BLaER1 (cell line): ENCODE measurements around the gene MRPS10.

Experiments used
- H3K27ac ChIP-seq: shearing (Covaris generic); formaldehyde crosslinking; 2 replicates; pipeline ENCODE4 v1.8.1; 2022
- H3K27me3 ChIP-seq: shearing (Covaris generic); formaldehyde crosslinking; 2 replicates; pipeline ENCODE4 v1.8.1; 2022
- H3K36me3 ChIP-seq: shearing (Covaris generic); formaldehyde crosslinking; 2 replicates; pipeline ENCODE4 v1.8.1; 2022
- H3K4me1 ChIP-seq: shearing (Covaris generic); formaldehyde crosslinking; 2 replicates; pipeline ENCODE4 v1.8.1; 2022
- H3K4me2 ChIP-seq: shearing (Covaris generic); formaldehyde crosslinking; 2 replicates; pipeline ENCODE4 v1.8.1; 2022
- H3K4me3 ChIP-seq: shearing (Covaris generic); formaldehyde crosslinking; 2 replicates; pipeline ENCODE4 v1.8.1; 2022
- H3K9ac ChIP-seq: shearing (Covaris generic); formaldehyde crosslinking; 2 replicates; pipeline ENCODE4 v1.8.1; 2022
- H3K9me3 ChIP-seq: shearing (Covaris generic); formaldehyde crosslinking; 2 replicates; pipeline ENCODE4 v1.8.1; 2022
- H4K20me1 ChIP-seq: shearing (Covaris generic); formaldehyde crosslinking; 2 replicates; pipeline ENCODE4 v1.8.1; 2022
- Cebpa-rat ChIP-seq: shearing (Covaris generic); IDR thresholded peaks from 2 replicates; pipeline ENCODE4 v1.8.1; 2022

The MRPS10 gene

DNA sequence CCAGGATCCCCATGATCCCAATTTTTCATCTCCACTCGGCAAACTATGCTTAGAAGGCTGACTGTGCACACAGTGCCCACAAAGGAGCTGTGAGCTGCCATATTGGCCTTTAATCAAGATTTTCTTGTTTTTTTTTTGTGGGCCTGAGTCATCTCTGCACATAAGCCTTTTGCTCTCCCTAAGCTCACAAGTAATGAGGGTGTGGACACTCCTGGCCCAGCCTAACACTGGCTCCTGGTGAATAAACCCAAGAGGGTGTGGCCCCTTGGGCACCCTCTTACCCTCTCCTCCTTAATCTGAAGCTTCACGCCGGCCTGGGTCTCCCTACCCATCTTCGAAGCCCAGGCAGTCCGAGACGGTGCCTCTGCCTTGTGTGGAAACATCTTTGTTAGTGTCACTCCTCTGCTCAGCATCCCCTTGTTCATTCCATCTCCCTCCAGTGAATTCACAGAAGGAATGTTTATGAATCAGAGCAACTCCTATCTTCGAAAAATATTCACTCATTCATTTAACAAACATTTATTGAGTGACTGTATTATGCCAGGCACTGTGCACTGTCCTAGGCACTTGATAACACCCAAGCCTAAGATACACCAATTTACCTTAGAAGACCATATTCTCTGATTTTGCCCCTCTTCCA lies 22.2 kb upstream of the MRPS10 start:
- H3K9ac ChIP-seq: no peak overlapping the region
- no peak overlapping the region for H3K4me2 ChIP-seq
- H3K27ac ChIP-seq: no peak overlapping the region
- H3K4me1 ChIP-seq: no peaks in the 10 kb centered on the region
- no peaks in the 10 kb centered on the region for H3K27me3 ChIP-seq
- H3K4me3 ChIP-seq: no peak overlapping the region
- H4K20me1 ChIP-seq: no peaks in the 10 kb centered on the region
- TF ChIP-seq Cebpa-rat: no peak
- no peaks in the 10 kb centered on the region for H3K9me3 ChIP-seq
- H3K36me3 ChIP-seq: peaks cover 87% of the 10 kb centered on the region

DNA sequence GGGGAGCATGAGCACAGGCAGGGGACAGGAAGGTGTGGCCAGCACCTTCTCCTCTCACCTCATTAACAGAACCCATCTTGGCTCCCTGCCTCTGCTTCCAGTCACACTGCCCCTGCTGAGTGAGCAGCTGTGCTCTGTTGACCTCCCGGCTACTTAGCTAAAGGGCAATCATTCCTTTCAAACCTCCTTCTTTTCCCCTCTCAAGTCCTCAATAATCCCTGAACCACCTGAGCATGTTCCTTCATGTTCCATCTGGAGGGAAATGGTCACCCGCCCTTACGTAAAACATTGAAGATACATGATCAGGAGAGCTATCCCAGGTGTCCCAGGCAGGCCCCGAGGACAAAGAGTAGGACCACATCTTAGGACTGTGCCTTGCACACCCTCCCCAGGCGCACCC lies 21.7 kb upstream of the MRPS10 start:
- Histone ChIP-seq H4K20me1 (no peaks in the 10 kb centered on the region), H3K27ac (no peak overlapping the region), H3K4me3 (no peak overlapping the region), H3K4me1 (no peaks in the 10 kb centered on the region), H3K9me3 (no peaks in the 10 kb centered on the region), H3K36me3 (peaks cover 84% of the 10 kb centered on the region), H3K27me3 (no peaks in the 10 kb centered on the region), H3K9ac (no peak overlapping the region), H3K4me2 (no peak overlapping the region)
- TF ChIP-seq Cebpa-rat: no peak

DNA sequence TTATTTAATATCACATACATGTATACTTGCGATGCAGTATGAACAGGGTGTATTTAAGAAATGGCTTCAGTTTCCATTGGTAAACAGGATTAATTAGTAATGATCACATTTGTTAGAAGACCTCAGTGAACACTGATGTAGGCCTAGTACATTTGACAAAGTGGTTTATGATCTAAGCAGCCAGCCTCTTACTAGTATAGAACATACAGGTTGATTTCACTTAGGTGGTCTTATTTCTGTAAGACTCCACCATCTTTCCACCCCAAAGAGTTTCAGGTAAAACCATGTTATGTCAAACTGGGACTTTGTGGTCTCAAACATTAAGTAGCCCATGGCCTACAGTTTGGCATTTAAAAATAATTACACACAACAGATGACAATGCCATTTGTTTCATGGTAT lies 20.2 kb upstream of the MRPS10 start:
- TF ChIP-seq Cebpa-rat: no peak
- Histone ChIP-seq H3K9ac (no peak overlapping the region), H3K27ac (no peak overlapping the region), H3K9me3 (no peaks in the 10 kb centered on the region), H3K4me2 (no peak overlapping the region), H4K20me1 (no peaks in the 10 kb centered on the region), H3K4me3 (no peak overlapping the region), H3K4me1 (no peaks in the 10 kb centered on the region), H3K36me3 (peaks cover 83% of the 10 kb centered on the region), H3K27me3 (no peaks in the 10 kb centered on the region)

DNA sequence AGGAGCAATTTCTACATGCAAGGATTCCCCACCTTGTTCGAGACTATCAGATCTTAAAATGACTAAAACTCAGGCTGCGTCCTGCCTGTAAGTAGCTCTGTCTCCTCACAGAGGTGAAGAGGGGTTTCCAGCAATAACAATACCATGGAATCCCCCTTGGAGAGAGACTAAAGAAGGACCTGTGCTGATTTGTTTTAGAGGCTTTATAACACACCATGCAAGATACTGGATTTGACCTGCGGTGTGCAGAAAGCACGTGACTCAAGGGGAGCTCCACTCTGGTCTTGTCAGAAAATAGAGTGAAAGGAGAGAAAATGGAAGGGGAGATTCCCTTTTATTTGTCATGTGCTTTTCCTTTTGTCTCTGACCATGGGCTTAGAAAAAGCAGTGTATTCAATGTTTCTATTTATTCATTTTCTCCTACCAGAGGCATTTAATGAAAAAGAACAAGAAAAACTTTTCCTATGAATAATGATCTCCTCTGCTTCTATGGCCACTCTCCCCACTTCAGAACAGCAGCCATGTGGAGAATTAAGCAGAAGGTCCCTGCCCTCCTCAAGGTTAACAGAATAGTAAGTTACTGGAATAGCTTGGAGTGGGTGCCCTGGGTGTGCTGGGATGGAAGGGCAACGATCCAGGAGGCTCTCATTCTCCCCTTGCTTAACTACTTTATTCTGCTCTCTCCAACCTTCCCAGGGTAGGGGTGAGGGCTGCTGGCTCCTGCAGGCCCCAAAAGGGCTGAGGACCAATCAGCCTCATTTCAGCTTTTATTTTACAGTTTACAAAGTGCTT lies 19.2 kb upstream of the MRPS10 start:
- TF ChIP-seq Cebpa-rat: no peak
- Histone ChIP-seq H3K9me3 (no peaks in the 10 kb centered on the region), H3K9ac (no peak overlapping the region), H4K20me1 (no peaks in the 10 kb centered on the region), H3K4me2 (no peak overlapping the region), H3K27me3 (no peaks in the 10 kb centered on the region), H3K4me3 (no peak overlapping the region), H3K27ac (no peak overlapping the region), H3K4me1 (no peaks in the 10 kb centered on the region), H3K36me3 (peaks cover 83% of the 10 kb centered on the region)

DNA sequence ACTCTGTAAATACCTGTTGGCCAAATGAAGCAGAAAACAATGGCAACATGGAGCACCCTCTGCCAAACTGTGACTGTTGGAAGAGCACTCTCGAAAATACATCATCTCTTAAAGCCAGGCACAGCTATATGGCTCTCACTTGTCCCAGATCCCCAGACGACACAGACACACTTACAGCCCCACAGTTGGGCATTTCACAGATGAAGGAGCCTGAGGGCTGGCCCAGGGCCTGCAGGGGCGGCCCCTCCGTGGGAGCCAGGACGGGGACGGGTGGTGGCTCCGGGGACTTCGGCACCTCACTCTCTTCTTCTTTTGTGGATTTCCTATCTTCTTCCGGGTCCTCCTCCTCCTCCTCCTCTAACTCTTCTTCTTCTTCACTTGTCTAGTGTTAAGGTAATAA lies 18.4 kb upstream of the MRPS10 start:
- Histone ChIP-seq H3K9ac (no peak overlapping the region), H3K9me3 (no peaks in the 10 kb centered on the region), H3K27ac (no peak overlapping the region), H3K27me3 (no peaks in the 10 kb centered on the region), H4K20me1 (no peaks in the 10 kb centered on the region), H3K4me1 (no peaks in the 10 kb centered on the region), H3K36me3 (peaks cover 82% of the 10 kb centered on the region), H3K4me2 (no peak overlapping the region), H3K4me3 (no peak overlapping the region)
- no peak for TF ChIP-seq Cebpa-rat

DNA sequence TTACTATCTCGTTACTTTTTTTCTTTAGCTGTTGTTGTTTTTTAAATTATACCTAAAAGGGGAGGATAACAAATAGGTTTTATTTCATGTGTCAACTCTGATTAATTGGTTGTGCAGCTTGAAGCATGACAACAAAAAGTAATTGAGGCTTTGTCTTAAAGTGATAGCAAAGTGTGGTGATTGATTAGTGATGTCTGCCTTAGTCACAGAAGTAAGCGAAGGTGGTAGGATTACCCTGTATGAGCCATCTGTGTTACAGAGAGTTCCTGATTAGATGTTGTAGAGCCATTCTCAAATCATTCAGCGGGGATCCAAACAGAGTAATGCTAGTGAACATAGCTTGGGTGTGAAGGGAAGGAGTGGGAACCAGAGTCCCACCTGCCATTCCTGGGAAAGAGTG lies 14.4 kb upstream of the MRPS10 start:
- no peak overlapping the region for H3K4me2 ChIP-seq
- no peaks in the 10 kb centered on the region for H4K20me1 ChIP-seq
- H3K27ac ChIP-seq: no peak overlapping the region
- no peaks in the 10 kb centered on the region for H3K27me3 ChIP-seq
- no peaks in the 10 kb centered on the region for H3K4me1 ChIP-seq
- no peaks in the 10 kb centered on the region for H3K9me3 ChIP-seq
- H3K36me3 ChIP-seq: peaks cover 88% of the 10 kb centered on the region
- H3K9ac ChIP-seq: no peak overlapping the region
- no peak for TF ChIP-seq Cebpa-rat
- H3K4me3 ChIP-seq: no peak overlapping the region

DNA sequence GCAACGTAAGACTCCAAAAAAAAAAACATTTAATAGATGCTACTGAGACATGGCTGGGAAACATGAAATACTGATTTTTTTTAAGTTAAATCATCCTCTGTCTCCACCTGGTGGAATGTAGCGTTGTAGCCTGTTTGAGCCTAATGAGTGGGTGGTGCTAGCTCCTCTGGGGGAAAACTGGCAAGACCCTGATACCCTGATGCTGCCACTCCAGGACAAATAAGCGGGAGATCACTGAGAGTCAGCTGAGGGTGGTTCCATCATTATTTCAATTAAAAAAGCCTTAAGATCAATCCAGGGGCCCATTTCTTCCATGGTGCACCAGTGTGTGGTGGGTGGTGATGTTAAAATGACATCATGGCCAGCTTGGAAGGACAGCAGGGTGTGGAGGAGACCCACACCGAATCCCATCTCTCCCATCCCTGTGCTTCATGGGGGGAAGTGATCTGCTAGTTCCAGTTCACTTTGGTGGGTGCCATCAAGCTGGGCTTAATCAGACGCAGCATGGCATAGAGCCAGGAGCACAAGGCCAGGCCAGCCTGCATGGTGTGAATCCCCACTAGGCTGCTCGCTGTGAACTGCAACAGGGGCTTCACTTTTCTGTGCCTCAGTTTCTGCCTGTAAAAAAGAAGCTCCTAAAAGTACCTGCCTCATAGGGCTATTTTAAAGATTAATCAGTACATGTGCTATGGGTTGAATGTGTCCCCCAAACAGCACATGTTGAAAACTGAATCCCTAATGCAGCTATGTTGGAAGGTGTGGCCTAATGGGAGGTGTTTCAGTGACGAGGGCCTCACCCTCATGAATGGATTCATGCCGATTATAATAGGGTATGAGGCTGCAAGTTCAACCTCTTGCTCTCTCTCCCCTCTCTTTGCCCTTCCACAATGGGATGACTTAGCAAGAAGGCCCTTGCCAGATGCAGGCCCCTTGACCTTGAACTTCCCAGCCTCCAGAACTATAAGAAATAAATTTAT lies 13.0 kb upstream of the MRPS10 start:
- Histone ChIP-seq H3K36me3 (peaks cover 83% of the 10 kb centered on the region), H3K9ac (no peak overlapping the region), H3K4me1 (no peaks in the 10 kb centered on the region), H3K9me3 (no peaks in the 10 kb centered on the region), H3K27me3 (no peaks in the 10 kb centered on the region), H3K4me3 (no peak overlapping the region), H4K20me1 (no peaks in the 10 kb centered on the region), H3K4me2 (no peak overlapping the region), H3K27ac (no peak overlapping the region)
- no peak for TF ChIP-seq Cebpa-rat

DNA sequence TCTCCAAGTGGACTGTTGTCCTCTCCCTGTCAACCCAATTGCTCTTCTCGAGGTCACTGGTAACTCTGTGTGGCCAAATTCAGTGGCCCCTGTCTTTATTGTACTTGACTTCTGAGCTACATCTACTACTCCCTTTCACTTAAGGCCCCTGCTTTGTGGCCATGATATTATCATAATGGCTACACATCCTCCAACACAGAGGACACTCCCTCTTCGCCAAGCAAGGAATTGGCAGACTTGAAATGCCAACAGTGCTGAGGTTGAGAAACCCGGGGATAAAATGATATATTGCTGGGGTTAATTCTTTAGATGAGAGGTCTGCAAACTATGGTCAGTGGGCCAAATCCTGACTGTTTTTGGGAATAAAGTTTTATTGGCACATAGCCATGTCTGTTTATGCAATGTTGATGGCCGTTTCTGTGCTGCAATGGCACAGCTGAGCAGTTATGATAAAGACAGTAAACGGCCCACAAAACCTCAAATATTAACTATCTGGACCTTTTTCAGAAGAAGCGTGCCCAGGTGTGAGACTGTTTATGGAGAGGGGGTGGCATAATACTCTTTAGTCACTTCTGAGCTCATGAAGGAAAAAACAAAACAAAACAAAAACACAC lies 12.0 kb upstream of the MRPS10 start:
- Histone ChIP-seq H3K9me3 (no peaks in the 10 kb centered on the region), H3K36me3 (peaks cover 82% of the 10 kb centered on the region), H3K9ac (no peak overlapping the region), H3K27me3 (no peaks in the 10 kb centered on the region), H3K27ac (no peak overlapping the region), H3K4me3 (no peak overlapping the region), H3K4me2 (no peak overlapping the region), H3K4me1 (no peaks in the 10 kb centered on the region), H4K20me1 (no peaks in the 10 kb centered on the region)
- no peak for TF ChIP-seq Cebpa-rat

DNA sequence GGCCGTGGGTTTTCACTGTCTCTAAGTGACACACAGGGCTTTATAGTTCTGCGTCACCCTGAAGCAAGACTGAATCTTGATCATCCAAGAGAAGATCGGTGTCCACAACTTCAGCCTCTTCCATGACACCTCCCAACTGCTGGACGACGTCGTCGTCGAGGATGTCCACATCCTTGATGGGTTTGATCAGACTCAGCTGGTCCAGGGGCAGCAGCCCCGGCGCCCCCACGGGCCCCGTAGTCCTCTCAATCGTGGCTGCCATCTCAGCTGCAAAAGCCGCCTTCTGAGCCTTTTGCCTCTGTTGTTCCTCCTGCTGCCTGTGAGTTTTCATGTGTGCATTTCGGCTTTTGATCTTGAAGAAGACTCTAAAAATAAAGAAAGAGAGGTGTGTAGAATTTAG lies 10.6 kb upstream of the MRPS10 start:
- no peaks in the 10 kb centered on the region for H3K4me1 ChIP-seq
- H3K27ac ChIP-seq: no peak overlapping the region
- H3K9ac ChIP-seq: no peak overlapping the region
- no peaks in the 10 kb centered on the region for H3K9me3 ChIP-seq
- H3K27me3 ChIP-seq: no peaks in the 10 kb centered on the region
- H4K20me1 ChIP-seq: no peaks in the 10 kb centered on the region
- H3K4me2 ChIP-seq: no peak overlapping the region
- H3K4me3 ChIP-seq: no peak overlapping the region
- peaks cover 70% of the 10 kb centered on the region for H3K36me3 ChIP-seq
- TF ChIP-seq Cebpa-rat: no peak
